IMR-90 (cell line): ENCODE results near the gene TTC23. TPM values are rescaled to one million over a fixed set of nuclear protein-coding genes. Genes with fewer than 3 reads are reported as not detected.
"Not testable (repeated sequence)": the region's sequence is repeated elsewhere in the genome, so short reads cannot be mapped to it uniquely, and the experiment has no call there.

Experiments
- ATAC-seq: fragments of 200-7000 bp; cut with Tn5 transposase; 2 replicates; pipeline ENCODE4 v1.9.1; 2020; ENCODE audit warnings: low read depth, mild to moderate bottlenecking, moderate library complexity
- BruUV-seq: library from RNA; stranded (reverse); fragments of 400-500 nt; replicated peaks from 2 replicates; lab custom pipeline; 2021; lab: Mats Ljungman, UMichigan
- CTCF ChIA-PET: fragments of 300-600 bp; formaldehyde crosslinking; extraction: SDS; loops from one replicate; lab custom pipeline; 2021; ENCODE audit warnings: antibody characterized with exemption; lab: Yijun Ruan, JAX
- POLR2A ChIA-PET: fragments of 300-600 bp; sonication (Branson Sonifier 250); formaldehyde crosslinking; loops from one replicate; lab custom pipeline; 2022; ENCODE audit warnings: antibody characterized with exemption; ENCODE audit not compliant: unreplicated experiment; lab: Charles Lee
- DNase-seq: peaks from one replicate; pipeline ENCODE4 v3.0.0; 2013
- H2AFZ ChIP-seq: replicated peaks from 2 replicates; pipeline ENCODE3; 2013; ENCODE audit warnings: low read length, mild to moderate bottlenecking; ENCODE audit not compliant: poor library complexity
- H2AK5ac ChIP-seq: 2 replicates; pipeline ENCODE4 v1.6.1; 2013; ENCODE audit warnings: low read depth, low read length, inconsistent platforms
- H2AK9ac ChIP-seq: replicated peaks from 2 replicates; pipeline ENCODE3; 2013; ENCODE audit warnings: mild to moderate bottlenecking, low read depth, low read length, moderate library complexity; ENCODE audit not compliant: poor library complexity
- H2BK120ac ChIP-seq: 2 replicates; pipeline ENCODE4 v1.6.1; 2013; ENCODE audit warnings: low read depth, low read length, inconsistent platforms
- H2BK15ac ChIP-seq: 3 replicates; pipeline ENCODE4 v1.6.1; 2013; ENCODE audit warnings: low read depth, low read length, inconsistent platforms
- H2BK20ac ChIP-seq: 2 replicates; pipeline ENCODE4 v1.6.1; 2013; ENCODE audit warnings: low read depth, mild to moderate bottlenecking, inconsistent platforms, low read length, moderate library complexity
- H2BK5ac ChIP-seq: 2 replicates; pipeline ENCODE4 v1.6.1; 2013; ENCODE audit warnings: mild to moderate bottlenecking, low read depth, low read length, inconsistent platforms; ENCODE audit not compliant: poor library complexity, severe bottlenecking
- H3K14ac ChIP-seq: replicated peaks from 2 replicates; pipeline ENCODE4 v1.6.1; 2013; ENCODE audit warnings: low read depth, low read length, inconsistent platforms
- H3K18ac ChIP-seq: 2 replicates; pipeline ENCODE4 v1.6.1; 2013; ENCODE audit warnings: low read depth, low read length, control low read depth
- H3K23ac ChIP-seq: 2 replicates; pipeline ENCODE4 v1.6.1; 2013; ENCODE audit warnings: low read depth, low read length, inconsistent platforms
- H3K27ac ChIP-seq: 2 replicates; pipeline ENCODE4 v1.5.1; 2013; ENCODE audit warnings: mild to moderate bottlenecking, control low read depth, low read length; ENCODE audit not compliant: insufficient read depth
- H3K27me3 ChIP-seq: 2 replicates; pipeline ENCODE4 v1.6.1; 2013; ENCODE audit warnings: low read length; ENCODE audit not compliant: control insufficient read depth, insufficient read depth
- H3K36me3 ChIP-seq: 2 replicates; pipeline ENCODE4 v1.6.1; 2013; ENCODE audit warnings: low read length, mixed read lengths; ENCODE audit not compliant: control insufficient read depth, insufficient read depth
- H3K4ac ChIP-seq: 2 replicates; pipeline ENCODE4 v1.6.1; 2013; ENCODE audit warnings: low read depth, low read length, inconsistent platforms
- H3K4me1 ChIP-seq: 2 replicates; pipeline ENCODE4 v1.6.1; 2013; ENCODE audit warnings: low read length, mixed read lengths; ENCODE audit not compliant: control insufficient read depth, insufficient read depth
- H3K4me2 ChIP-seq: 2 replicates; pipeline ENCODE4 v1.6.1; 2013; ENCODE audit warnings: low read depth, mild to moderate bottlenecking, control low read depth, low read length, moderate library complexity
- H3K4me3 ChIP-seq: 2 replicates; pipeline ENCODE4 v1.5.1; 2013; ENCODE audit warnings: low read depth, mild to moderate bottlenecking, control low read depth, low read length, moderate library complexity; ENCODE audit not compliant: insufficient read depth
- H3K56ac ChIP-seq: 2 replicates; pipeline ENCODE4 v1.6.1; 2013; ENCODE audit warnings: low read length, inconsistent platforms; ENCODE audit not compliant: insufficient read depth; ENCODE audit errors: extremely low read depth
- H3K79me1 ChIP-seq, 2 experiments: 2 replicates each; pipeline ENCODE4 v1.6.1; 2013; ENCODE audit warnings: low read length in 2 of 2, inconsistent platforms in 1 of 2, low read depth in 1 of 2
- H3K9ac ChIP-seq: 2 replicates; pipeline ENCODE4 v1.6.1; 2013; ENCODE audit warnings: low read depth, low read length, control low read depth
- H3K9me1 ChIP-seq: 2 replicates; pipeline ENCODE4 v1.6.1; 2013; ENCODE audit warnings: low read length, inconsistent platforms; ENCODE audit not compliant: insufficient read depth
- H3K9me3 ChIP-seq: 2 replicates; pipeline ENCODE4 v1.6.1; 2013; ENCODE audit warnings: low read length; ENCODE audit not compliant: control insufficient read depth, insufficient read depth
- H4K20me1 ChIP-seq: 2 replicates; pipeline ENCODE4 v1.6.1; 2013; ENCODE audit warnings: low read length, inconsistent platforms; ENCODE audit not compliant: insufficient read depth
- H4K5ac ChIP-seq: 2 replicates; pipeline ENCODE4 v1.6.1; 2013; ENCODE audit warnings: mild to moderate bottlenecking, low read depth, low read length, control low read depth
- H4K8ac ChIP-seq, 2 experiments: 2 replicates each; pipeline ENCODE4 v1.6.1; 2013; ENCODE audit warnings: low read depth in 2 of 2, low read length in 2 of 2, control low read depth in 1 of 2, inconsistent platforms in 1 of 2
- H4K91ac ChIP-seq: 2 replicates; pipeline ENCODE4 v1.6.1; 2013; ENCODE audit warnings: low read depth, low read length, inconsistent platforms; ENCODE audit not compliant: insufficient read depth
- WGBS, 2 experiments: methylation state at CpG; one replicate each; pipeline versions ENCODE4 v1.1.5 to v1.1.7; 2013; ENCODE audit warnings: missing lambda C conversion rate in 2 of 2; ENCODE audit not compliant: insufficient read length in 1 of 2; ENCODE audit errors: extremely low coverage in 2 of 2; 5-methylcytosine and 5-hydroxymethylcytosine counted together
- dilution Hi-C: fragments of 300-500 bp; cut with HindIII; formaldehyde crosslinking; loops from one replicate; pipeline ENCODE4 v1.14.3; 2018; ENCODE audit warnings: low sequenced_read_pairs; ENCODE audit not compliant: unreplicated experiment
- in situ Hi-C: fragments of 300-500 bp; cut with MboI; formaldehyde crosslinking; loops from 3 replicates; pipeline ENCODE4 v1.14.3; 2019; ENCODE audit warnings: low sequenced_read_pairs, inconsistent platforms, mixed read lengths
- intact Hi-C: fragments of 100-400 bp; cut with micrococcal nuclease; formaldehyde crosslinking; loops from 2 replicates; pipeline ENCODE4 v1.10.0; 2022
- polyA plus RNA-seq, 3 experiments: library from polyadenylated mRNA; depleted of rRNA; stranded (reverse); fragments of >200 nt; gene quantifications; 2 replicates each; pipeline ENCODE4 v1.2.3, GENCODE V29; 2012; ENCODE audit warnings: low replicate concordance in 1 of 3
- total RNA-seq: library from RNA; depleted of rRNA; stranded (reverse); fragments of >200 nt; gene quantifications from 2 replicates; pipeline ENCODE4 v1.2.3, GENCODE V29; 2012

Gene TTC23
- total and polyA plus RNA-seq, 2 of the 4 experiments (the other 2 are of a cell fraction) = 7.8 to 29.8 TPM

DNA sequence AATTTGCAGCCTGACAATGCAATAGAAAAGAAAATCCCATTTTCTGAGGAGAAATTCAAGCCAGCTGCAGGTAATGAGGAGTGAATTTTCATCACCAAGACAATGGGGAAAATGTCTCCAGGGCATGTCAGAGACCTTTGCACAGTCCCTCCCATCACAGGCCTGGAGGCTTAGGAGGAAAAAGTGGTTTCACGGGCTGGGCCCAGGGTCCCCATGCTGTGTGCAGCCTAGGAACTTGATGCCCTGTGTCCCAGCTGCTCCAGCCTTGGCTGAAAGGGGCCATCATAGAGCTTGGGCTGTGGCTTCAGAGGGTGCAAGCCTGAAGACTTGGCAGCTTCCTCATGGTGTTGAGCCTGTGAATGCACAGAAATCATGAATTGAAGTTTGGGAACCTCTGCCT, 57.2 kb downstream of the TTC23 start:
- H3K4ac ChIP-seq, H2AFZ ChIP-seq, H3K9ac ChIP-seq, H3K27me3 ChIP-seq, H3K9me1 ChIP-seq, H3K23ac ChIP-seq, POLR2A ChIA-PET, dilution Hi-C loops, H2AK9ac ChIP-seq, H3K18ac ChIP-seq, H2BK120ac ChIP-seq, intact Hi-C loops, H3K56ac ChIP-seq, H4K20me1 ChIP-seq, DNase-seq, H3K4me2 ChIP-seq, H3K79me1 ChIP-seq, H4K91ac ChIP-seq, H3K9me3 ChIP-seq, H3K27ac ChIP-seq, H3K4me1 ChIP-seq, H4K8ac ChIP-seq, CTCF ChIA-PET, H2BK5ac ChIP-seq, H2BK15ac ChIP-seq, H3K14ac ChIP-seq, ATAC-seq, H2BK20ac ChIP-seq, BruUV-seq, in situ Hi-C loops, H4K5ac ChIP-seq, H3K4me3 ChIP-seq, H2AK5ac ChIP-seq: not testable (repeated sequence)
- no CpG with 5 or more reads among the region's 1 CpG for WGBS, 2 experiments
- peaks cover 15% of the 10 kb centered on the region for H3K36me3 ChIP-seq
